Measurements from ENCODE around the gene SLC29A1.

The SLC29A1 gene

GRCh38 chr6:44265007-44265721, 41.8 kb downstream of the SLC29A1 start, which contains the start of gene NFKBIE:
TSS of gene NFKBIE (minus strand) at chr6:44265551. CDS start at chr6:44265346, 205 bp downstream.
- Histone ChIP-seq H3K4me3 (ENCODE audit: low read depth in 1 of 2, low read length in 2 of 2) (peak within 1 kb of the TSS; percentile 65 to 79), H3K36me3 (ENCODE audit: insufficient read depth, low read length) (peaks cover 23% of the 10 kb centered on the region), H3K4me2 (ENCODE audit: insufficient read depth, low read length) (peak within 1 kb of the TSS; percentile 78), H2AFZ (ENCODE audit: low read depth, low read length) (peak within 1 kb of the TSS; percentile 82), H3K27me3 (ENCODE audit: insufficient read depth, low read length, poor library complexity) (no peaks in the 10 kb centered on the region), H3K4me1 (ENCODE audit: insufficient read depth, low read length) (peaks cover 33% of the 10 kb centered on the region), H3K27ac (ENCODE audit: low read length) (peak within 1 kb of the TSS; percentile 26), H3K9ac (ENCODE audit: low read depth, low read length) (peak within 1 kb of the TSS; percentile 64), H3K9me3 (ENCODE audit: insufficient read depth, low read length, severe bottlenecking) (no peaks in the 10 kb centered on the region), H4K20me1 (ENCODE audit: insufficient read depth, low read length) (peaks cover 25% of the 10 kb centered on the region), H3K79me2 (ENCODE audit: insufficient read depth, low read length) (peaks cover 23% of the 10 kb centered on the region)
- ATAC-seq (ENCODE audit: insufficient read depth, low read depth) (peak; percentile 80), DNase-seq (peak; percentile 89)
- TF ChIP-seq, protein P1, sequence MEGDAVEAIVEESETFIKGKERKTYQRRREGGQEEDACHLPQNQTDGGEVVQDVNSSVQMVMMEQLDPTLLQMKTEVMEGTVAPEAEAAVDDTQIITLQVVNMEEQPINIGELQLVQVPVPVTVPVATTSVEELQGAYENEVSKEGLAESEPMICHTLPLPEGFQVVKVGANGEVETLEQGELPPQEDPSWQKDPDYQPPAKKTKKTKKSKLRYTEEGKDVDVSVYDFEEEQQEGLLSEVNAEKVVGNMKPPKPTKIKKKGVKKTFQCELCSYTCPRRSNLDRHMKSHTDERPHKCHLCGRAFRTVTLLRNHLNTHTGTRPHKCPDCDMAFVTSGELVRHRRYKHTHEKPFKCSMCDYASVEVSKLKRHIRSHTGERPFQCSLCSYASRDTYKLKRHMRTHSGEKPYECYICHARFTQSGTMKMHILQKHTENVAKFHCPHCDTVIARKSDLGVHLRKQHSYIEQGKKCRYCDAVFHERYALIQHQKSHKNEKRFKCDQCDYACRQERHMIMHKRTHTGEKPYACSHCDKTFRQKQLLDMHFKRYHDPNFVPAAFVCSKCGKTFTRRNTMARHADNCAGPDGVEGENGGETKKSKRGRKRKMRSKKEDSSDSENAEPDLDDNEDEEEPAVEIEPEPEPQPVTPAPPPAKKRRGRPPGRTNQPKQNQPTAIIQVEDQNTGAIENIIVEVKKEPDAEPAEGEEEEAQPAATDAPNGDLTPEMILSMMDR (IDR thresholded peaks at IDR 0.05; ENCODE audit: borderline replicate concordance, extremely low read depth, low read length, poor library complexity, severe bottlenecking): peak; percentile 76
- no peak for TF ChIP-seq EZH2 (IDR thresholded peaks at IDR 0.05; ENCODE audit: borderline replicate concordance, low read depth, low read length, severe bottlenecking)

DNA sequence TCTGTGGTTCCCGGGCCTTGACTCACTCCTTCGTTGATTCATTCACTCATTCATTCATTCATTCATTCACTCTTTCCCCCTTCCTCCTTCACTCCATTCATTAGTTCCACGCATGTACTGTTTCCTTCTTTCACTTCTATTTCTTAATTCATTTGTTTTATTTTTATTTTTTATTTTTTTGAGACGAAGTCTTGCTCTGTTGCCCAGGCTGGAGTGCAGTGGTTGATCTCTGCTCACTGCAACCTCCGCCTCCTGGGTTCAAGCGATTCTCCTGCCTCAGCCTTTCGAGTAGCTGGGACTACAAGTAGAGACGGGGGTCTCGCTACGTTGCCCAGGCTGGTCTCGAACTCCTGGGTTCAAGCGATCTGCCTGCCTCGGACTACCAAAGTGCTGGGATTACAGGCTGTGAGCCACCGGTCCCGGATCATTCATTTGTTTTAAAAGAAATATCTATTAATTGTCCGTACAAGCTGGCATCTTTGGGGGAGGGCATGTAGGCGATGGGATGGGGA, 42.4 kb downstream of the SLC29A1 start:
- no peak for DNase-seq
- H3K4me2 ChIP-seq (ENCODE audit: insufficient read depth, low read length): peak overlapping the region; percentile 78
- peaks cover 33% of the 10 kb centered on the region for H3K4me1 ChIP-seq (ENCODE audit: insufficient read depth, low read length)
- peaks cover 20% of the 10 kb centered on the region for H3K36me3 ChIP-seq (ENCODE audit: insufficient read depth, low read length)
- no peaks in the 10 kb centered on the region for H3K27me3 ChIP-seq (ENCODE audit: insufficient read depth, low read length, poor library complexity)
- no peak overlapping the region for H3K27ac ChIP-seq (ENCODE audit: low read length)
- H3K79me2 ChIP-seq (ENCODE audit: insufficient read depth, low read length): peaks cover 23% of the 10 kb centered on the region
- H3K4me3 ChIP-seq (ENCODE audit: low read depth in 1 of 2, low read length in 2 of 2): peak overlapping the region; percentile 65 to 79; a peak in 3 of 4 replicates
- peak overlapping the region; percentile 55; the same call in 1 of the 2 replicates for H2AFZ ChIP-seq (ENCODE audit: low read depth, low read length)
- H4K20me1 ChIP-seq (ENCODE audit: insufficient read depth, low read length): peaks cover 25% of the 10 kb centered on the region
- H3K9ac ChIP-seq (ENCODE audit: low read depth, low read length): peak overlapping the region; percentile 64
- no peak for ATAC-seq (ENCODE audit: insufficient read depth, low read depth)
- no peaks in the 10 kb centered on the region for H3K9me3 ChIP-seq (ENCODE audit: insufficient read depth, low read length, severe bottlenecking)
- TF ChIP-seq, protein P1 (IDR thresholded peaks at IDR 0.05; ENCODE audit: borderline replicate concordance, extremely low read depth, low read length, poor library complexity, severe bottlenecking): no peak

DNA sequence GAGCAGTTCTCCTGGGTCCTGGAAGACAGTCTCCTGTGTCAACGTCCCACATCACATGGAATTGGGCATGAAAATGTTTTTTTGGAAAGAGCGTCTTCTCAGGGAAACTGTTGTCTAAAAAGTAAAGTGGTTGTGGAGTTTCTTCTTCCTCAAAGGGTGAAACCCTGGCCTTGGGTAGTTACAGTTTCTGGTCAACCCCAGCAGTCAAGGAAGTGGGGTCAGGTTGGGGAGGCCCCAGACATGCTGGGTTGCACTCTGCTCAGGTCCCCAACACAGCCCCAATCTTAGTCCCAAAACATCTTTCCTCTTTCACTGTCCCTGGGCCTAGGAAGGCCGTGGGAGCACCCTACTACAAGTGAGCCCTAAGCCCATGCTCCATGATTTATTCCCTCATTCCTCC, 43.0 kb downstream of the SLC29A1 start:
- no peak overlapping the region for H3K27ac ChIP-seq (ENCODE audit: low read length)
- ATAC-seq (ENCODE audit: insufficient read depth, low read depth) (no peak), DNase-seq (no peak)
- H3K79me2 ChIP-seq (ENCODE audit: insufficient read depth, low read length): peaks cover 23% of the 10 kb centered on the region
- no peak overlapping the region for H2AFZ ChIP-seq (ENCODE audit: low read depth, low read length)
- H3K4me1 ChIP-seq (ENCODE audit: insufficient read depth, low read length): peaks cover 33% of the 10 kb centered on the region
- no peak overlapping the region for H3K4me3 ChIP-seq (ENCODE audit: low read depth in 1 of 2, low read length in 2 of 2)
- H3K27me3 ChIP-seq (ENCODE audit: insufficient read depth, low read length, poor library complexity): no peaks in the 10 kb centered on the region
- H3K9me3 ChIP-seq (ENCODE audit: insufficient read depth, low read length, severe bottlenecking): no peaks in the 10 kb centered on the region
- no peak overlapping the region for H3K9ac ChIP-seq (ENCODE audit: low read depth, low read length)
- TF ChIP-seq, protein P1 (IDR thresholded peaks at IDR 0.05; ENCODE audit: borderline replicate concordance, extremely low read depth, low read length, poor library complexity, severe bottlenecking): no peak
- no peak for TF ChIP-seq EZH2 (IDR thresholded peaks at IDR 0.05; ENCODE audit: borderline replicate concordance, low read depth, low read length, severe bottlenecking)
- no peak overlapping the region for H3K4me2 ChIP-seq (ENCODE audit: insufficient read depth, low read length)
- peaks cover 17% of the 10 kb centered on the region for H3K36me3 ChIP-seq (ENCODE audit: insufficient read depth, low read length)
- peaks cover 25% of the 10 kb centered on the region for H4K20me1 ChIP-seq (ENCODE audit: insufficient read depth, low read length)

Data from DND-41 (cell line).